ENCODE data around the gene OOSP4A.

DNA sequence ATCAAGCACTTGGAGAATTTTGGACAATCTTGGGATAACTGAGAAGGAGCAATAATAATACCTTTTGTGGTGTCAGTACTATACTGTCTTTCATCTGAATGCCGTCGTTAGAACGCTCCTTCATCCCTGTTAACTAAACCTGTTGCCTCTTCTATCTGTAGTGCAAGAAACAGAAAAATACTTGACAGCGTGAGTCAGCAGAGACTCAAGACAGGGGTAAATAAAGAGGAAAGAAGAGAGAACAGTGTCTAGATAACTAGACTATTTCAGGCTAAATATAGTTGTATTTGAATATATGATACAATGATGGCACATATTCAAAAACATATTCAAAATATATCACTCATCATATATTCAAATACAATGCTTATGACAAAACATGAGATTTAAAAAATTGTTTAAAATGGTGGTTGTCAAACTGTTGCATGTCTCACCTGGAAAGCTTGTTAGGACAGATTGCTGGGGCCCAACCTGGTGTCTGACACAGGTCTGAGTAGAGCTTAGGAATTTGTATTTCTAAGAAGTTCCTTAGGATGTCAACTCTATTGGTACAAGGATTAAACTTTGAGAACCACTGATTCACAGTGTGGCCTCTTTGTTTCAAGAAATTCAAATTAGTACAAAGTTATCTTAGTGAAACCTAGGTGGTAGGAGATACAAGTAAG is 17.4 kb downstream of the OOSP4A start:
- no peak for TF ChIP-seq POLR2A (IDR thresholded peaks at IDR 0.05; ENCODE audit: low read depth)
- TF ChIP-seq CTCF (IDR thresholded peaks at IDR 0.05), result no peak
- no peak for TF ChIP-seq EP300 (IDR thresholded peaks at IDR 0.05)
